ENCODE measurements around the gene ABCC1.
"Not testable (repeated sequence)": the region's sequence is repeated elsewhere in the genome, so short reads cannot be mapped to it uniquely, and the experiment has no call there.

Gene ABCC1

GRCh38 chr16:15980329-15980728, 30.9 kb downstream of the ABCC1 start:
- no peak overlapping the region for H3K4me3 Mint-ChIP-seq
- DNase-seq = no peak

DNA sequence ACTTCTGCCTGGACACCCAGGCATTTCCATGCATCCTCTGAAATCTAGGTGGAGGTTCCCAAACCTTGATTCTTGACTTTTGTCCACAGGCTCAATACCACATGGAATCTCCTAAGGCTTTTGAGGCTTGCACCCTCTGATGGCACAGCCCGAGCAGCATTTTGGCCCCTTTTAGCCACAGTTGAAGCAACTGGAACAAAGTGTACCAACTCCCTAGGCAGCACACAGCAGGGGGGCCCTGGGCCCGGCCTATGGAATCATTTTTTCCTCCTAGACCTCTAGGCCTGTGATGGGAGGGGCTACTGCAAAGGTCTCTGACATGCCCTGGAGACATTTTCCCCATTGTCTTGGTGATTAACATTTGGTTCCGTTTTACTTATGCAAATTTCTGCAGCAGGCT, 32.0 kb downstream of the ABCC1 start:
- H3K27ac Mint-ChIP-seq = no peak overlapping the region
- TF ChIP-seq CTCF (IDR thresholded peaks at IDR 0.05) = no peak
- peaks cover 2% of the 10 kb centered on the region for H3K27me3 Mint-ChIP-seq (ENCODE audit: low read depth, poor library complexity)
- H3K4me1 Mint-ChIP-seq = peaks cover 20% of the 10 kb centered on the region
- DNase-seq = no peak
- H3K9me3 Mint-ChIP-seq = peaks cover 57% of the 10 kb centered on the region
- H3K36me3 Mint-ChIP-seq (ENCODE audit: low read depth) = peaks cover 78% of the 10 kb centered on the region
- H3K4me3 Mint-ChIP-seq = no peak overlapping the region

More at GRCh38 chr16:15980329-15980728, 30.9 kb downstream of the ABCC1 start:
- Mint-ChIP-seq H3K9me3 (peaks cover 57% of the 10 kb centered on the region), H3K27ac (no peak overlapping the region), H3K27me3 (ENCODE audit: low read depth, poor library complexity) (peaks cover 5% of the 10 kb centered on the region), H3K36me3 (ENCODE audit: low read depth) (peaks cover 74% of the 10 kb centered on the region), H3K4me1 (peaks cover 30% of the 10 kb centered on the region)
- TF ChIP-seq CTCF (IDR thresholded peaks at IDR 0.05) = no peak

DNA sequence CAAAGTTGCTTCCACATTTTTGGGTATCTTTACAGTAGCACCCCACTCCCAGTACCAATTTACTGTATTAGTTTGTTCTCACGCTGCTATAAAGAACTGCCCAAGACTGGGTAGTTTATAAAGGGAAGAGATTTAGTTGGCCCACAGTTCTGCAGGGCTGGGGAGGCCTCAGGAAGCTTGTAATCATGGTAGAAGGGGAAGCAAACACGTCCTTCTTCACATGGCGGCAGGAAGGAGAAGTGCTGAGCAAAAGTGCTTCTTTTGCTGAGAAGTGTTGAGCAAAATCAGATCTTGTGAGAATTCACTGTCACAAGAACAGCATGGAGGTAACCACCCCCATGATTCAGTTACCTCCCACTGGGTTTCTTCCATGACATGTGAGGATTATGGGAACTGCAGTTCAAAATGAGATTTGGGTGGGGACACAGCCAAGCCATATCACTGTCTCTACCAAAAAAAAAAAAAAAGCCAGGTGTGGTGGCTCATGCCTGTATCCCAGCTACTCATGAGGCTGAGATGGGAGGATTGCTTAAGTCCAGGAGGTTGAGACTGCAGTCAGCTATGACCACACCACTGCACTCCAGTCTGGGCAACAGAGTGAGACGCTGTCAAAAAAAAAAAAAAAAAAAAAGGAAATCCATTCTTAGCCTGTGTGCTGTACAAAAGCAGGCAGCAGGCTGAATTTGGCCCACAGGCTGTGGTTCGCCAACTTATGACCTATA, 32.9 kb downstream of the ABCC1 start:
- not testable (repeated sequence) for DNase-seq; H3K4me3 Mint-ChIP-seq; H3K27me3 Mint-ChIP-seq (ENCODE audit: low read depth, poor library complexity); H3K27ac Mint-ChIP-seq
- H3K9me3 Mint-ChIP-seq = peaks cover 56% of the 10 kb centered on the region
- H3K36me3 Mint-ChIP-seq (ENCODE audit: low read depth) = peaks cover 78% of the 10 kb centered on the region
- peaks cover 15% of the 10 kb centered on the region for H3K4me1 Mint-ChIP-seq

DNA sequence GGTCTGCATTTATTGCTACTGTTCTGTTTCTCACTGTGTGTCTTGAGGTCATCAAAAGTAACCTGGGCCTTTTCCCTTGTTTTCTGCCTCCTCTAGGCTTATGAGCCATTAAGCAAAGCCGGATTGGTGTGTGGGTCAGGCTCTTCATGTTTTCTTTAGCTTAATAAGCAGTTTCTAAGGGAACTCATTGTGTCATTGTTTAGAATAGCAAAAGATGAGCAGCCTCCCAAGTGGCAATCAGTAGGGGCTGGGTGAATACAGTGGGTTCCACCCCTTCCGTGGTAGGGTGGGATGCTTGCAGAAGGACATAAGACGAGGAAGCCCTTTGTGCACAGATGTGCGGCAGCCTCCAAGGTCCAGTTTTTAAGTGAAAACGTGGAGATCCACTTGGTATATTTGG, 34.5 kb downstream of the ABCC1 start:
- H3K36me3 Mint-ChIP-seq (ENCODE audit: low read depth) = peaks cover 63% of the 10 kb centered on the region
- peak overlapping the region; percentile 17 for H3K27ac Mint-ChIP-seq
- peaks cover 40% of the 10 kb centered on the region for H3K9me3 Mint-ChIP-seq
- TF ChIP-seq CTCF (IDR thresholded peaks at IDR 0.05) = no peak
- peaks cover 30% of the 10 kb centered on the region for H3K4me1 Mint-ChIP-seq
- H3K27me3 Mint-ChIP-seq (ENCODE audit: low read depth, poor library complexity) = no peaks in the 10 kb centered on the region
- no peak overlapping the region for H3K4me3 Mint-ChIP-seq
- no peak for DNase-seq

DNA sequence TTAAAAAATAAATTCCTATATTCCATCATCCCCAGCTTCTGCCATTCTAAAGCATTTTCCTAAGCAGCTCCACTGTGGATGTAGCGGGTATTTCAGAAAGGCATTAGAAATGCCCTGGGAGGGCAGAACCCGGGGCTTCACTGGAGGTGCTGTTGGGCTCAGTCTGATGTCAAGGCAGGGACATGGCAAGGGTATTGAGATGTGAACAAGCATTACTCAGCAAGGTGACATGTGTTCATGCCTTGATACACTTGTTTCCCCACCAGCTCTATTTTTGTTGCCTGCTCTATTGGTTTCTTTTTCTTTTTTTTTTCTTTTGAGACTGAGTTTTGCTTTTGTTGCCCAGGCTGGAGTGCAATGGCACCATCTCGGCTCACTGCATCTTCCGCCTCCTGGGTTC, 35.7 kb downstream of the ABCC1 start:
- Mint-ChIP-seq H3K27me3 (ENCODE audit: low read depth, poor library complexity) (no peaks in the 10 kb centered on the region), H3K27ac (no peak overlapping the region), H3K4me3 (no peak overlapping the region), H3K9me3 (peaks cover 28% of the 10 kb centered on the region), H3K4me1 (peaks cover 41% of the 10 kb centered on the region), H3K36me3 (ENCODE audit: low read depth) (peaks cover 50% of the 10 kb centered on the region)
- no peak for TF ChIP-seq CTCF (IDR thresholded peaks at IDR 0.05)
- no peak for DNase-seq

- Mint-ChIP-seq H3K4me1 (peaks cover 52% of the 10 kb centered on the region), H3K9me3 (peaks cover 17% of the 10 kb centered on the region), H3K4me3 (no peak overlapping the region), H3K27me3 (ENCODE audit: low read depth, poor library complexity) (no peaks in the 10 kb centered on the region), H3K27ac (no peak overlapping the region), H3K36me3 (ENCODE audit: low read depth) (peaks cover 39% of the 10 kb centered on the region)
- no peak for TF ChIP-seq CTCF (IDR thresholded peaks at IDR 0.05)
- no peak for DNase-seq
Observed at GRCh38 chr16:15986261-15986660, 36.8 kb downstream of the ABCC1 start.

Measured in nephron progenitor cell (in vitro differentiated cells).